Hair follicular keratinocyte (primary cell): ENCODE data around the gene TMED1. TPM values are rescaled to one million over a fixed set of nuclear protein-coding genes. Genes with fewer than 3 reads are reported as not detected.

Experiments
- total RNA-seq: library from RNA; depleted of rRNA; stranded (reverse); fragments of >200 nt; gene quantifications from 2 replicates; pipeline ENCODE4 v1.2.3, GENCODE V29; 2015

TMED1 gene, protein sequence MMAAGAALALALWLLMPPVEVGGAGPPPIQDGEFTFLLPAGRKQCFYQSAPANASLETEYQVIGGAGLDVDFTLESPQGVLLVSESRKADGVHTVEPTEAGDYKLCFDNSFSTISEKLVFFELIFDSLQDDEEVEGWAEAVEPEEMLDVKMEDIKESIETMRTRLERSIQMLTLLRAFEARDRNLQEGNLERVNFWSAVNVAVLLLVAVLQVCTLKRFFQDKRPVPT
- 51.5 and 57.7 TPM in 2 replicates for total RNA-seq

GRCh38 chr19:10835754-10836478 is at the start of gene TMED1:
Gene TMED1 (minus strand): TSS chr19:10836212. CDS start chr19:10836191, 21 bp downstream.

DNA sequence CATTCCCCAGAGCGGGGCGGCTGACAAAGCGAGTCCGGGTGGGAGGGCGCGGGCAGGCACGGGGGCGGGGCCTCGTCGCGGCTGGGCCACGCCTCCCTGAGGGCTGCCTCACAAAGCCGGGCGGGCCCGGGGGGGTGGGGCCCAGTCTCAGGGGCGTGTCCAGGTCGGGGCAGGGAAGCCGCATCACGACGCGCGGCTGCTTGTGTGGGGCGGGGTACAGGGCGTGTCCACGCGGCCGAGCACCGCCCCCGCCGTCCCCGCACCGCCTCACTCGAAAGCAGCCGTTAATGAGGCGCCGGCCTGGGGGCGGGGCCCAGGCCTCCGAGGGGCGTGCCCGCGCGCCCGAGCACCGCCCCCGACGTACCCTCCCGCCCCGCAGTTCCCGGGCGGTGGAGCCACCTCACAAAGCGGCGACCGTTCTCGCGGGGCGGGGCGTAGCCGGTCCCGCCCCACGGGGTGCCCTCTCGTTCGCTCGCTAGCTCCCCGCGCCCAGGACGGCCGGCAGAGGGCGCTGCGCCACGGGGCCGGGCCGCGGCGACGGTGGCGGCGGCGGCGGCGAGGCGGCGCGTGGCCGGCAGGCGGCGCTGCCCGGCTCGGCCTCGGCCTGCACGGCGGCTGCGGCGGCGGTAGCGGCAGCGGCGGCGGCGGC is 35.1 kb upstream of the TMED1 start, which contains the start of gene CARM1:
Gene CARM1 (plus strand): TSS at position 599 of the 649 bp plus-strand sequence. CDS start 150 bp downstream, outside the sequence.

GRCh38 chr19:10848230-10848856 is 12.3 kb upstream of the TMED1 start, which contains the start of gene C19orf38:
Gene C19orf38 (plus strand): TSS chr19:10848415. CDS start chr19:10848509, 94 bp downstream.

Other genes starting within 250 kb of the TMED1 start
- gene AP1M2, start 248.9 kb downstream of the TMED1 start, total RNA-seq: 78.9 and 111 TPM in 2 replicates
- gene SLC44A2, start 210.7 kb downstream of the TMED1 start, total RNA-seq: 18.8 and 43.9 TPM in 2 replicates
- gene ILF3, start 181.9 kb downstream of the TMED1 start, total RNA-seq: 73.8 and 120 TPM in 2 replicates
- gene QTRT1, start 134.8 kb downstream of the TMED1 start, total RNA-seq: 18.0 and 25.2 TPM in 2 replicates
- 67.5 and 69.0 TPM in 2 replicates for gene DNM2, start 118.1 kb downstream of the TMED1 start, total RNA-seq
- gene C19orf38, start 12.2 kb upstream of the TMED1 start, total RNA-seq: 0.39 and 0.42 TPM in 2 replicates
- 31.1 and 33.9 TPM in 2 replicates for gene CARM1, start 35.3 kb upstream of the TMED1 start, total RNA-seq
- gene YIPF2, start 92.4 kb upstream of the TMED1 start, total RNA-seq: 57.3 and 79.5 TPM in 2 replicates
- 25.2 and 29.9 TPM in 2 replicates for gene TIMM29, start 92.6 kb upstream of the TMED1 start, total RNA-seq
- gene SMARCA4, start 124.8 kb upstream of the TMED1 start, total RNA-seq: 82.2 and 97.7 TPM in 2 replicates